ENCODE measurements around the gene NRAP.

DNA sequence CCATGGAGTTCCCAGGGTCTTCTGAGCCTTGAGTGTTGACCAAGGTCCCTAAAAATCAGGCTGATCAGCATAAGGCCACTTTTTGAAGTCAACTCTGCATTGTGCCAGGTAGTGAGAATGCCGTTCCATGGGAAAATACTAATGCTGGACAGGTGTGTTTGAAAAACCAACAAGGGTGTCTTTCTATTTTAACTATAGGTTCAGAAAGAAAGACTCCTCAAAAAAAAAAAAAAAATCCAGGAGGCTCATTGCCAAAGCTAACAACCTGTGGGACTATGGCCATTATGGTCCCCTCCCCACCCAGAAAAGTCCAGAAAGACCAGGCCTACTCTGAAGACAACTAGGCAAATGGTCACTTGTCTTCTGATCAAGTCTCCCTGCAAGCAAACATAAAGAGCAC is 44.4 kb downstream of the NRAP start:
- no peak for TF ChIP-seq YY1 (IDR thresholded peaks at IDR 0.05)
- TF ChIP-seq, protein P1, sequence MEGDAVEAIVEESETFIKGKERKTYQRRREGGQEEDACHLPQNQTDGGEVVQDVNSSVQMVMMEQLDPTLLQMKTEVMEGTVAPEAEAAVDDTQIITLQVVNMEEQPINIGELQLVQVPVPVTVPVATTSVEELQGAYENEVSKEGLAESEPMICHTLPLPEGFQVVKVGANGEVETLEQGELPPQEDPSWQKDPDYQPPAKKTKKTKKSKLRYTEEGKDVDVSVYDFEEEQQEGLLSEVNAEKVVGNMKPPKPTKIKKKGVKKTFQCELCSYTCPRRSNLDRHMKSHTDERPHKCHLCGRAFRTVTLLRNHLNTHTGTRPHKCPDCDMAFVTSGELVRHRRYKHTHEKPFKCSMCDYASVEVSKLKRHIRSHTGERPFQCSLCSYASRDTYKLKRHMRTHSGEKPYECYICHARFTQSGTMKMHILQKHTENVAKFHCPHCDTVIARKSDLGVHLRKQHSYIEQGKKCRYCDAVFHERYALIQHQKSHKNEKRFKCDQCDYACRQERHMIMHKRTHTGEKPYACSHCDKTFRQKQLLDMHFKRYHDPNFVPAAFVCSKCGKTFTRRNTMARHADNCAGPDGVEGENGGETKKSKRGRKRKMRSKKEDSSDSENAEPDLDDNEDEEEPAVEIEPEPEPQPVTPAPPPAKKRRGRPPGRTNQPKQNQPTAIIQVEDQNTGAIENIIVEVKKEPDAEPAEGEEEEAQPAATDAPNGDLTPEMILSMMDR (IDR thresholded peaks at IDR 0.05; ENCODE audit: low read depth, low read length, missing input control), result no peak
- no peak for TF ChIP-seq JUND (IDR thresholded peaks at IDR 0.05)
- TF ChIP-seq, protein P2, sequence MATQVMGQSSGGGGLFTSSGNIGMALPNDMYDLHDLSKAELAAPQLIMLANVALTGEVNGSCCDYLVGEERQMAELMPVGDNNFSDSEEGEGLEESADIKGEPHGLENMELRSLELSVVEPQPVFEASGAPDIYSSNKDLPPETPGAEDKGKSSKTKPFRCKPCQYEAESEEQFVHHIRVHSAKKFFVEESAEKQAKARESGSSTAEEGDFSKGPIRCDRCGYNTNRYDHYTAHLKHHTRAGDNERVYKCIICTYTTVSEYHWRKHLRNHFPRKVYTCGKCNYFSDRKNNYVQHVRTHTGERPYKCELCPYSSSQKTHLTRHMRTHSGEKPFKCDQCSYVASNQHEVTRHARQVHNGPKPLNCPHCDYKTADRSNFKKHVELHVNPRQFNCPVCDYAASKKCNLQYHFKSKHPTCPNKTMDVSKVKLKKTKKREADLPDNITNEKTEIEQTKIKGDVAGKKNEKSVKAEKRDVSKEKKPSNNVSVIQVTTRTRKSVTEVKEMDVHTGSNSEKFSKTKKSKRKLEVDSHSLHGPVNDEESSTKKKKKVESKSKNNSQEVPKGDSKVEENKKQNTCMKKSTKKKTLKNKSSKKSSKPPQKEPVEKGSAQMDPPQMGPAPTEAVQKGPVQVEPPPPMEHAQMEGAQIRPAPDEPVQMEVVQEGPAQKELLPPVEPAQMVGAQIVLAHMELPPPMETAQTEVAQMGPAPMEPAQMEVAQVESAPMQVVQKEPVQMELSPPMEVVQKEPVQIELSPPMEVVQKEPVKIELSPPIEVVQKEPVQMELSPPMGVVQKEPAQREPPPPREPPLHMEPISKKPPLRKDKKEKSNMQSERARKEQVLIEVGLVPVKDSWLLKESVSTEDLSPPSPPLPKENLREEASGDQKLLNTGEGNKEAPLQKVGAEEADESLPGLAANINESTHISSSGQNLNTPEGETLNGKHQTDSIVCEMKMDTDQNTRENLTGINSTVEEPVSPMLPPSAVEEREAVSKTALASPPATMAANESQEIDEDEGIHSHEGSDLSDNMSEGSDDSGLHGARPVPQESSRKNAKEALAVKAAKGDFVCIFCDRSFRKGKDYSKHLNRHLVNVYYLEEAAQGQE (IDR thresholded peaks at IDR 0.05), result no peak
- TF ChIP-seq, protein P3, sequence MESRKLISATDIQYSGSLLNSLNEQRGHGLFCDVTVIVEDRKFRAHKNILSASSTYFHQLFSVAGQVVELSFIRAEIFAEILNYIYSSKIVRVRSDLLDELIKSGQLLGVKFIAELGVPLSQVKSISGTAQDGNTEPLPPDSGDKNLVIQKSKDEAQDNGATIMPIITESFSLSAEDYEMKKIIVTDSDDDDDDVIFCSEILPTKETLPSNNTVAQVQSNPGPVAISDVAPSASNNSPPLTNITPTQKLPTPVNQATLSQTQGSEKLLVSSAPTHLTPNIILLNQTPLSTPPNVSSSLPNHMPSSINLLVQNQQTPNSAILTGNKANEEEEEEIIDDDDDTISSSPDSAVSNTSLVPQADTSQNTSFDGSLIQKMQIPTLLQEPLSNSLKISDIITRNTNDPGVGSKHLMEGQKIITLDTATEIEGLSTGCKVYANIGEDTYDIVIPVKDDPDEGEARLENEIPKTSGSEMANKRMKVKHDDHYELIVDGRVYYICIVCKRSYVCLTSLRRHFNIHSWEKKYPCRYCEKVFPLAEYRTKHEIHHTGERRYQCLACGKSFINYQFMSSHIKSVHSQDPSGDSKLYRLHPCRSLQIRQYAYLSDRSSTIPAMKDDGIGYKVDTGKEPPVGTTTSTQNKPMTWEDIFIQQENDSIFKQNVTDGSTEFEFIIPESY (IDR thresholded peaks at IDR 0.05), result no peak
- TF ChIP-seq, protein P4, sequence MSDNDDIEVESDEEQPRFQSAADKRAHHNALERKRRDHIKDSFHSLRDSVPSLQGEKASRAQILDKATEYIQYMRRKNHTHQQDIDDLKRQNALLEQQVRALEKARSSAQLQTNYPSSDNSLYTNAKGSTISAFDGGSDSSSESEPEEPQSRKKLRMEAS (IDR thresholded peaks at IDR 0.05), result no peak
- no peak for TF ChIP-seq TAF1 (conservative IDR thresholded peaks at IDR 0.05)
- TF ChIP-seq GABPA (IDR thresholded peaks at IDR 0.05 in 1 of 2, conservative IDR thresholded peaks at IDR 0.05 in 1 of 2), result no peak
- TF ChIP-seq RAD21 (IDR thresholded peaks at IDR 0.05), result no peak
- TF ChIP-seq RXRA (IDR thresholded peaks at IDR 0.05), result no peak
- TF ChIP-seq, protein P5, sequence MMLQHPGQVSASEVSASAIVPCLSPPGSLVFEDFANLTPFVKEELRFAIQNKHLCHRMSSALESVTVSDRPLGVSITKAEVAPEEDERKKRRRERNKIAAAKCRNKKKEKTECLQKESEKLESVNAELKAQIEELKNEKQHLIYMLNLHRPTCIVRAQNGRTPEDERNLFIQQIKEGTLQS (IDR thresholded peaks at IDR 0.05), result no peak
- no peak for TF ChIP-seq HNF4G (IDR thresholded peaks at IDR 0.05)
- no peak for TF ChIP-seq NR2F2 (IDR thresholded peaks at IDR 0.05)

Data from liver (tissue), 3 donors.